ENCODE measurements around the gene DGUOK. TPM values are rescaled to one million over a fixed set of nuclear protein-coding genes. Genes with fewer than 3 reads are reported as not detected.
A peak's percentile ranks its signal among the peaks of the same experiment; 100 is the strongest.

DGUOK gene
- total and polyA plus RNA-seq, 5 donors: 20.2 to 47.4 (median 26.7) TPM

DNA sequence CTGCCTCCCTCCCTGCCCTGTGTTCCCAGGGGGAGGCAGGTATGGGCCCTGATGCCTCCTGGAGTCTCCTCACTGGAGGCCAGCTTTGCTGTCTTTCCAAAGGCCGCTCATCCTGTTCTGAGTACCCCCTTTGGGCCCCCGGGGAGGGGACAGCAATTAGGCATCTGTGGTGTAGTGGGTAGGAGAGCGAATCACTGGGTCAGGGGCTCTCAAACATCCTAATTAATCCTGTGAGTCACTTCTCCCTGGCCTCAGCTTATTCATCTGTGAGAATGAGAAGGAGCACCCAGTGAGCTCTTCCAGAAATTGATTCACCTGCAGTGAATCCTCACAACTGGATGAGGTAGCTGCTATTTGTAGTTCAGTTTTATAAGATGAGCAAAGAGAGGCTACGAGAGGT, 74.4 kb downstream of the DGUOK start:
- Histone ChIP-seq H3K4me1 (ENCODE audit: control insufficient read depth, insufficient read depth, low read length) (peaks cover 13% of the 10 kb centered on the region), H3K9me3 (ENCODE audit: control insufficient read depth, low read length) (no peaks in the 10 kb centered on the region), H3K4me3 (ENCODE audit: low read length) (no peak overlapping the region), H3K27me3 (ENCODE audit: control insufficient read depth, insufficient read depth) (no peaks in the 10 kb centered on the region), H3K27ac (ENCODE audit: low read length) (no peak overlapping the region)
- ATAC-seq (no peak), DNase-seq (no peak)
- intact Hi-C loops (cut with DNase I): no loop called here
- WGBS: 84% methylated on average over 4 of the region's 4 CpGs

DNA sequence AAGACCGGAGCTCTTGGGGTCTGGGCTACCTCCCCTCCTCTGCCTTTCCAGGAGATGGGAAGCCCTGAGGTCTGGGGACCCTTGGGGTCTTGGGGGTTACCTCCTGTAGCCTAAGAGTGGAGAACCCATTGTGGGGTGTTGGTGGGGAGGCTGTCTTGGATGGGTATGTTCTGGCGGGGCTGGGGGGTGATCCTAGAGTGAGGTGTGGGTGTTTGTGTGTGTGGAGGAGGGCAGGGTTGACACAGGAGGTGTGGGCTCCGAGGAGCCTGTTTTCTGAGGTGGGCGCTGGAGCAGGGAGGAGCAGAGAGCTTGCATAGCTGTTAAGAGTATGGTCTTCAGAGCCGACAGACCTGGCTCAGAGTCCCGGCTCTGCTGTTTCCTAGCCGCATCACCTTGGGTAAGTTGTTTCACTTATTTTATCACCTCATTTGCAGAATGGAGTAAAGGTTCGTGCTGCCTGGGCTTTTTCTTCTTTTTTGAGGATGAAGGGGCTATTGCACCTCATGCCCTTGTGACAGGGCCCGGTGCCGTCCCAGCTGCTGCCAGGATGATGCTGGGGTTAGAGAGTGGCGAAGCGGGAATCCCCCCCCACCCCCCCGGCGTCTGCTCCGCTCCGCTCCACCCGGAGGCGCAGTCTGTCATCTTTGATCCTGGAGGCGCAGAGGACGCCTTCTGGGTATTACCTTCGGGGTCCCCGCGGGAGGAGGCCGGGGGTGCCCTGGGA, 75.3 kb downstream of the DGUOK start:
- Histone ChIP-seq H3K4me3 (ENCODE audit: low read length) (peak overlapping the region; percentile 71), H3K4me1 (ENCODE audit: control insufficient read depth, insufficient read depth, low read length) (peaks cover 15% of the 10 kb centered on the region), H3K27me3 (ENCODE audit: control insufficient read depth, insufficient read depth) (no peaks in the 10 kb centered on the region), H3K9me3 (ENCODE audit: control insufficient read depth, low read length) (no peaks in the 10 kb centered on the region), H3K27ac (ENCODE audit: low read length) (no peak overlapping the region)
- no peak for ATAC-seq
- WGBS: 14% methylated on average over 24 of the region's 24 CpGs
- intact Hi-C loops (cut with DNase I): no loop called here
- peak in 1 of 3 donors; percentile 45 for DNase-seq

DNA sequence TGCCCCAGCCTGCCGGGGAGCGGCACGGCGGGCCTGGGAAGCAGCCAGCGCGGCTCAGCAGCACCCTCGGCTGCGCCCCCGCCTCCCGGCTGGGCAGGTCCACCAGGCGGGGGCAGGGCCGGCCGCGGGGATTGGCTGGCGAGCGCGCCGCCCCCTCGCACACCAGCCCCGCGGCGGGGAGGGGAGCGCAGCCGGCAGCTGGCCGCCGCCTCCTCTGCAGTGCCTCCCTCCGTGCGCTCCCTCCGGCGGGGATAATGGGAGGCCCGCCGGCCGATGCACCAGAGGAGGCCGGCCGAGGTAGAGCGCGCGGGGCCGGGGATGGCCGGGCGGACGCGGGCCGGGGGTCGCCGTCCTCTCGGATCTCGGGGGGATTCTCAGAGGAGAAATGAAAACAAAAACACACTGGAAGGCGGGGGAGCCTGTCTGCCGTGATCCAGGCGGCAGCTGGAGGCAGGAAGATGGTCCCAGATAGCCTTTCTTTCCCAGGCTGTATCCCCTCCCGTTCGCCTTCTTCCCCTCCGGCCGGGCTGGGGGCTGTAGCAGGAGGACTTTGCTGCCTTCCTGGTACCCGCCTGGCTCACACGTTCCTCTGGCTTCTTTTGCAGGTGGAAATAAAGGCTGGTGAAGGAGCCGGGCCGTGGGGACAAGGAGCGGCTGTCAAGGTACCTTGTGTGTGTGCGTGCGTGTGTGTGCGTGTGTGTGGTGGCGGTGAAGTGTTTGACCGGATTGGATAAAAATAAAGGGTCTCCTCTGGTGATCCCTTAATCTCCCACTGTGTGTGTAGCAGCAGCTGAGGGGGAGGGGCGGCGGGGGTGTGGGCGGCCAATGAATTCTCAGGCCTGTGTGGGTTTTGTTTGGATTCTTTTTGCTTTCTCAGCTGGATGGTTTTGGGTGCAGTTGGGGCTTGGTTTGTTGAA, 76.1 kb downstream of the DGUOK start:
- DNase-seq (peak; percentile 88 to 96 (median 94)), ATAC-seq (peak; percentile 98 to 99)
- H3K4me3 ChIP-seq (ENCODE audit: low read length): peak overlapping the region; percentile 71
- no peaks in the 10 kb centered on the region for H3K27me3 ChIP-seq (ENCODE audit: control insufficient read depth, insufficient read depth)
- WGBS: 4% methylated on average over 68 of the region's 68 CpGs
- H3K27ac ChIP-seq (ENCODE audit: low read length): no peak overlapping the region
- H3K4me1 ChIP-seq (ENCODE audit: control insufficient read depth, insufficient read depth, low read length): peaks cover 15% of the 10 kb centered on the region
- intact Hi-C loops (cut with DNase I): no loop called here
- no peaks in the 10 kb centered on the region for H3K9me3 ChIP-seq (ENCODE audit: control insufficient read depth, low read length)

DNA sequence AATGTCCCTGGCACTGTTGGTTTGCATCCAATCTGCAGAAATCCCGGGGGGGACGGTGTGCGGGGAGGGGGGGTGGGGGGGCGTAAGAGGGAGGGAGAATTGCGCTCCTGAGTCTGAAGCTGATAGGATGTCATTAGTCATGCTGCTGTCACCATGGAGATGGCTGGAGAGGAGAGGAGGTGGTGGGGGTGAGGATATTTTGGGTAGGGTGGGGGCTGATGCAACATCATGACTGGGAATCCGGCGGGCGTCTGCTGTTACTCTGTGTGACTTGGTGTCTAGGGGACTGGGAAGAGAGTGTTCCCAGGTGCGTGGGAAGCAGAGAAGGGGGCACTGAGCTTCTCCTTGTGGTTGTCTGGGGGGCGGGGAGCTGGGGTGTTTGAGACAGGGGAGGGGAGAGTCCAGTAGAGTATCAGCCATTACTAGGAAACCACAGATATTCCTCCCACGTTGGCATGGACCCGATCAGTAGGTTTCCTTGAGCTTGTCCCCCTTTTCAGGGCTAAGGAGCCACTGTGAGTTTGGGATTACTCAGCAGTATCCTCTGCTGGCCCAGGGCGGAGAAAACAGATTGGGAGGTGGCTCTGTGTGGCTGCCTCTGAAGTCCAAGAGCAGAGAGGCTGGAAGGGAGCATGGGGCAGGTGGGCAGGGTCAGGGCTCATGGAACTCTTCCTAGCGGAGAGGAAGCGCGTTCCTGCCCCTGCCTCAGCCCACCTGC, 77.0 kb downstream of the DGUOK start:
- peak in 2 of 3 donors; percentile 55 to 56 for DNase-seq
- intact Hi-C loops (cut with DNase I): no loop called here
- no peaks in the 10 kb centered on the region for H3K9me3 ChIP-seq (ENCODE audit: control insufficient read depth, low read length)
- H3K27ac ChIP-seq (ENCODE audit: low read length): no peak overlapping the region
- H3K4me3 ChIP-seq (ENCODE audit: low read length): peak overlapping the region; percentile 71
- WGBS: 41% methylated on average over 16 of the region's 16 CpGs
- peak in 1 of 2 donors; percentile 37 for ATAC-seq
- H3K4me1 ChIP-seq (ENCODE audit: control insufficient read depth, insufficient read depth, low read length): peaks cover 15% of the 10 kb centered on the region
- H3K27me3 ChIP-seq (ENCODE audit: control insufficient read depth, insufficient read depth): no peaks in the 10 kb centered on the region

DNA sequence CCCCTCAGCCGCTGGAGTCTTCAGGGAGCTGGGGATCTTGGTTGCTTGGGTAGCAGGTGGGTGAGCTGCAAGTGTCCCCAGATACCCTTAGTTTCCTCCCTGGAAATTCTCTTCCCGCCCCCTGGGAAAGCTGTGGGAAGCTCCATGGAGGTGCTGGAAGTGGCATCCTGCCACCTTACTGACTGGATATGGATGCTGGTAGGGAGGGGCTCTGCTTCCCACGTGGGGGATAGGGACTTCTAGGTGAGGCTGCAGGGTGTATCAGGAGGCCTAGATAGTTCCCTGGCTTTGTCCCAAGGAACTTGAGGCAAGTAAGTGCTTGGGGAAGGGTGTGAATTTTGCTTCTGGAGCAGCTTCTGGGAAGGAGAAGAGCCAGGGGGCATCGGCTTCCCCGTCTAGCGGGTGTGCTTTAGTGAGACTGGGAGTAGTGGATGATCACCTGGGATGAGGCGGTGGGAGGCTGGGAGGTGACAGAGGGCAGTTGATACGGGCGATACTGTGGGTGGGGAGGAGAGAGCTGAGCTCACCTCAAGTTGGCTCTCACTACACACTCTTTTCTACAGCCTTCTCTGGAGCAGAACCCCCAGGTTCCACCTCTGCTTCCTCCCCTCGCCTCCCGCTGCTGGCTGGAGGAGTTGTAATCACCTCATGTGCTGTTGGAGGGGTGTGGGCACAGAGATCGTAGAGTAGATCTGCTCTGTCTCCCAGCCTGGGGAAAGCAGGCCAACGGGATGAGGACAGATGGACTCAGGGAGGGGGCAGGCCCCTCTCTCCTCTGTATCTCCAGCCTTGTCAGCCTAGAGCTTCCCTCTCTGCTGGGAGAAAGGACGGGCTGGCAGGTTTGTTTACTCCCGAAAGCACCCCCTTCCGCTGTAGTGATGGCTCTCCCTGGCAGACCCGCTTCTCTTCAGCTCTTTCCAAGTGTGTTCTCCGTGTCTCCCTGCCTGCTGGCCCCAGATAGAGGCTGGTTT, 77.8 kb downstream of the DGUOK start:
- Histone ChIP-seq H3K27ac (ENCODE audit: low read length) (no peak overlapping the region), H3K27me3 (ENCODE audit: control insufficient read depth, insufficient read depth) (no peaks in the 10 kb centered on the region), H3K4me1 (ENCODE audit: control insufficient read depth, insufficient read depth, low read length) (peaks cover 22% of the 10 kb centered on the region), H3K4me3 (ENCODE audit: low read length) (no peak overlapping the region), H3K9me3 (ENCODE audit: control insufficient read depth, low read length) (no peaks in the 10 kb centered on the region)
- 78% methylated on average over 18 of the region's 18 CpGs for WGBS
- no peak for DNase-seq
- intact Hi-C loops (cut with DNase I): no loop called here
- no peak for ATAC-seq

DNA sequence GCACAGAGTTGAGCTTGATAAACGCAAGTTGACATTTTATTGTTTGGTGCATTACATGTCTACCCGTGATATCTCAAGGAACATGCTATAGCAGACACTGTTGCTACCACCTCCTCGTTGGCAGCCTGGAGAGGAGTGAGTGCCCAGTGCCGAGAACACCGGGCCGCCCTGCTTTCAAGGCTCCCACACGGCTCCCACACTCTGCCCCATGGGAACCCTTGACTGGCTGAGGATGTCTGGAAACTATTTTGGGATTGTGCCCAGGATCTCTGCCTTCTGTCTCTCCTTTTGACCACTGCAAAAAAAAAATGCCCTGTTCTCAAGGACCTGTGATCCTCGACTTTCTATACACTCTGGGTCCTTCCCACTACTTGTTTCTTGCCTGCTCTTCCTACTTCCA, 79.1 kb downstream of the DGUOK start:
- no peak overlapping the region for H3K27ac ChIP-seq (ENCODE audit: low read length)
- intact Hi-C loops (cut with DNase I): no loop called here
- ATAC-seq (no peak), DNase-seq (no peak)
- H3K4me1 ChIP-seq (ENCODE audit: control insufficient read depth, insufficient read depth, low read length): peaks cover 23% of the 10 kb centered on the region
- WGBS: 57% methylated on average over 8 of the region's 8 CpGs
- H3K9me3 ChIP-seq (ENCODE audit: control insufficient read depth, low read length): no peaks in the 10 kb centered on the region
- H3K27me3 ChIP-seq (ENCODE audit: control insufficient read depth, insufficient read depth): no peaks in the 10 kb centered on the region
- no peak overlapping the region for H3K4me3 ChIP-seq (ENCODE audit: low read length)

DNA sequence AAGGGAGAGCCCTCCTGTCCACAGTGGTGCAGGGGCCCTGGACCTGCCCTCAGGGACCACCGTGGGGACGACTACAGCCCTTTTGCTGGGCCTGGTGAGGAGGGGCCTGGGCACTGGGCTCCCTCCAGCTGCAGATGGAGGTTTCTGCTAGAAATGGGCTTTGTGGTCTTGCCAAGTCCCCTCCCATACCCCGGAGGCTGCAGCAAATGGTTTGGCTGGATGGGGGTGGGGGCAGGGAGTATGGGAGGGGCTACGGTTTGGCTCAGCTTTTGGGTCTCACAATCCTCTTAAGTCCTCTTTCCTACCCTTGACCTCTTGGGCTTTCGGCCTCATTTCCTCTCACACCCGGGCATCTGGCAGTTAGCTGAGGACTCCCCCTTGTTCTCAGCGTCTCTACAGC, 79.8 kb downstream of the DGUOK start:
- intact Hi-C loops (cut with DNase I): no loop called here
- Histone ChIP-seq H3K4me3 (ENCODE audit: low read length) (no peak overlapping the region), H3K27ac (ENCODE audit: low read length) (no peak overlapping the region), H3K27me3 (ENCODE audit: control insufficient read depth, insufficient read depth) (no peaks in the 10 kb centered on the region), H3K9me3 (ENCODE audit: control insufficient read depth, low read length) (no peaks in the 10 kb centered on the region), H3K4me1 (ENCODE audit: control insufficient read depth, insufficient read depth, low read length) (peaks cover 22% of the 10 kb centered on the region)
- ATAC-seq: no peak
- peak in 1 of 3 donors; percentile 76 for DNase-seq
- 35% methylated on average over 7 of the region's 7 CpGs for WGBS

DNA sequence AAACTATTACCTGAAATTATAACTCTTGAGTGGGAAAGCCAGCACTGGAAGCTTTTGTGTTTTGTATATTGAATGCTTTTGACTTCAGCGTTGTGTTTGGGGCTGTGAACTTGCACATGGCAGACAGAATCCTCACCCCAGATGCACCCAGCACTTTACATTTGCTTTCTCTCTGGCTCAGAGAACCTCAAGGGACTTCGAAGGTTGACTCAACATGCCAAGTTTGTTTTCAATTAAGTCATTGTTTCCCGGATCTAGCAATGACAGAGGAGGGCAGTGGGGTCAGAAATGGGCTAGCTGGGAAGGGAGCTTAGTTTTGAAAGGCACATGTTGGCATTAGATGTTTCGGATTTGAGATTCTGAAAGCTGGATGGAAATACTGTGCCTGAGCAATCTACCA, 80.4 kb downstream of the DGUOK start:
- H3K9me3 ChIP-seq (ENCODE audit: control insufficient read depth, low read length): no peaks in the 10 kb centered on the region

DNA sequence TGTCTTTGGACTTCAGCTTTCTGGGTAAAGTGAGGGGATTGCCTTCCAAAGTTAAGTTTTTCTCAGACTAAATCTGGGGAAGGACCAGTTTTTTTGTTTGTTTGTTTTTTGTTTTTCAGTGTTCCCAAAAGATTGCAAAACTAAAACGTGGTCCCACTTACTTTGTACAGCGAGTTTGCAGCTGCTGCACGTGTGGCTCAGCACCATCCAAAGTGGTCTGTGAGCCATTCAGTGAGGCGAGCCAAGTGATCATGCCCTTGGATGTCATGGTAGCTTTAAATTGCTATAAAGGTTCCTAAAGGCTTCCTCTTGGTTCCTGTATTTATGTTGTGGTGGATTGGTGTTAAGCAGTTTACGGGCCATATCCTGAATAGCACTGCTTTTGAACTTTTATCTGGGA, 81.0 kb downstream of the DGUOK start:
- Histone ChIP-seq H3K4me1 (ENCODE audit: control insufficient read depth, insufficient read depth, low read length) (peaks cover 22% of the 10 kb centered on the region), H3K27me3 (ENCODE audit: control insufficient read depth, insufficient read depth) (no peaks in the 10 kb centered on the region), H3K9me3 (ENCODE audit: control insufficient read depth, low read length) (no peaks in the 10 kb centered on the region), H3K4me3 (ENCODE audit: low read length) (no peak overlapping the region), H3K27ac (ENCODE audit: low read length) (no peak overlapping the region)
- ATAC-seq (no peak), DNase-seq (no peak)
- 91% methylated on average over 5 of the region's 5 CpGs for WGBS
- intact Hi-C loops (cut with DNase I): no loop called here

More for the DNA sequence above, 80.4 kb downstream of the DGUOK start:
- Histone ChIP-seq H3K4me1 (ENCODE audit: control insufficient read depth, insufficient read depth, low read length) (peaks cover 22% of the 10 kb centered on the region), H3K4me3 (ENCODE audit: low read length) (no peak overlapping the region), H3K27me3 (ENCODE audit: control insufficient read depth, insufficient read depth) (no peaks in the 10 kb centered on the region), H3K27ac (ENCODE audit: low read length) (no peak overlapping the region)
- no peak for DNase-seq
- no peak for ATAC-seq
- intact Hi-C loops (cut with DNase I): no loop called here
- WGBS: 57% methylated on average over 4 of the region's 4 CpGs

All from right cardiac atrium (tissue), 5 donors.